Pancreas (tissue), 10 donors: ENCODE data around the gene DMRT2. TPM values are rescaled to one million over a fixed set of nuclear protein-coding genes. Genes with fewer than 3 reads are reported as not detected.
A peak's percentile ranks its signal among the peaks of the same experiment; 100 is the strongest.

Experiments used
- ATAC-seq, 4 donors: fragments of 200-7000 bp; cut with Tn5 transposase; one replicate each; pipeline versions ENCODE4 v1.8.0 to v1.9.1; 2020; ENCODE audit warnings: mild to moderate bottlenecking in 4 of 4, moderate library complexity in 4 of 4
- DNase-seq, 6 donors: peaks; one replicate each; pipeline ENCODE4 v3.0.0-alpha.2; 2020
- FAIRE-seq: peaks from 2 replicates; lab custom pipeline; 2012; peaks lifted over from hg19 to GRCh38; lab: Jason Lieb, UNC
- H3K27ac ChIP-seq, 4 donors: fragments of 200-600 bp; sonication (generic); 1 replicate in 3 of 4; 2 replicates in 1 of 4; pipeline versions ENCODE4 v1.5.0 to v1.8.0; 2020
- H3K27me3 ChIP-seq, 4 donors: fragments of 200-600 bp; one replicate each; pipeline ENCODE4 v1.8.0; 2021
- H3K36me3 ChIP-seq, 3 donors: fragments of 200-600 bp; sonication (generic) in 1 of 3; one replicate each; pipeline versions ENCODE4 v1.5.0 to v1.8.0; 2020 to 2021
- H3K4me1 ChIP-seq, 3 donors: fragments of 200-600 bp; one replicate each; pipeline ENCODE4 v1.8.0; 2021
- H3K4me3 ChIP-seq, 4 donors: fragments of 200-600 bp; sonication (generic) in 2 of 4; one replicate each; pipeline versions ENCODE4 v1.5.0 to v1.8.0; 2020 to 2021
- H3K9me3 ChIP-seq, 4 donors: fragments of 200-600 bp; one replicate each; pipeline ENCODE4 v1.8.0; 2021
- WGBS, 2 donors: extraction: QIAGEN DNeasy Blood & Tissue Kit; methylation state at CpG; one replicate each; pipeline ENCODE4 v1.1.7; 2013; 5-methylcytosine and 5-hydroxymethylcytosine counted together
- intact Hi-C, 3 donors: fragments of 100-400 bp; cut with DNase I; formaldehyde crosslinking; loops; one replicate each; pipeline versions ENCODE4 v1.11.1 to v1.14.2; 2022
- polyA plus RNA-seq, 2 donors: library from polyadenylated mRNA; stranded (reverse); fragments of 200-250 nt; gene quantifications; one replicate each; pipeline ENCODE4 v1.2.3, GENCODE V29; 2013
- total RNA-seq, 6 donors: library from RNA; stranded (reverse); fragmentation: NEBNext Ultra II Directional in 4 of 6; extraction: Animal tissue kit (Norgen Biotek cat#: 25700) in 4 of 6; gene quantifications; one replicate each; pipeline versions ENCODE4 v1.2.1 to v1.2.4, GENCODE V29; 2021 to 2023
- TF ChIP-seq, protein P1 (sequence below), 4 donors: fragments of 200-600 bp; sonication (generic) in 3 of 4; IDR thresholded peaks; one replicate each; pipeline versions ENCODE4 v1.5.0 to v1.8.0; 2021; ENCODE audit warnings: antibody characterized with exemption in 4 of 4
- donor health status: healthy with polysubstance abuse.
- donor health status: DM: no; HTN: no; CAD: no; lungs with moderate emphysema.
- donor health status: DM: no; HTN: no; CAD: no.
- donor health status: control.
- donor health status: control.
- donor health status: Bipolar disorder and iron deficiency.
- donor health status: DM: yes; HTN: yes; CAD: no.
- donor health status: DM: no; HTN: no; CAD: no.
- donor health status: DM: no; HTN: no; CAD: no.
- donor health status: DM: yes; HTN: yes; CAD: no.

Gene DMRT2
- total and polyA plus RNA-seq, 8 donors, result 0.07 to 0.14 TPM; not detected in 6

DNA sequence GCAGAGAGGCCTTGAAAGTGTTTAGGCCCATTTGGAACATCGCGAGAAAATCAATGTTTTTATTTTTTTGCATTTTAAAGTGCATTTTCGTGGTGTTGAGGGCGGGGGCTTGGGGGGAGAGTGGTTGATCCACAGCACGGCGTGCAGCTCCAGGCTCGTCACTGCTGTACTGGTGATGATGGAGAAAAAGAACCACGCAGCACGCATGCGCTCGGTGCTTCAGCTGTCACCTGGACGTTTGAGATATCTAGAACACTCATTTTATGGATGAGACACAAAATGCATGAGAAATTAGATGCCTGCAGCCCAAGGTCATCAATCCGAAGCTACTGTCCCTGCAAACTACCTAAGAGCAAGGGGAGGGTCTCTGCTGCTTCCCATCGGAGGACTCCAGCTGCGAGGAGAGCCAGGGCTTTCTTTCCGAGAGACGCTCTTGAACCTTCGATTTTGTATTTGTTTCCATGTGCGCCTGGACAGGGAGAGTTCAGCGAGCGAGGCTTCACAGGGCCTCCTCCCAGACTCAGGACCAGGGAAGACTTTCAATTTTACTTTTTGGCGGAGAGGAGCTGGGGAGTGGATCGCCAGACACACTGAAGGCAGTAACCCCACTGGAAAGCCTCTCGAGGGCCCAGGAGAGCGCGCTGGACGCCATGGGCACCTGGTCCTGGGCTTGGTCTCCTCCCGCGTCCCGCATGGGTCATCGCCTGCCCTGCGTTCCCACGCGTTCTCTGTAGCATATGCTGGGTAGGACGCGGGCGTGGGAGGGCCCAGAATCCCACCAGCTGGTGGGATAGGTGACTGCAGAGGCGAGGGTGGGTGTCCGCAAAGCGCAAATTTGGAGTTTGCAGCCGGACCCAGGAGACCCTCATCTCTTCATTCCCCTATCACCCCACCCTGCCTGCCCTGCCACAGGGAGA lies 2.5 kb downstream of the DMRT2 start:
- TF ChIP-seq, protein P1, sequence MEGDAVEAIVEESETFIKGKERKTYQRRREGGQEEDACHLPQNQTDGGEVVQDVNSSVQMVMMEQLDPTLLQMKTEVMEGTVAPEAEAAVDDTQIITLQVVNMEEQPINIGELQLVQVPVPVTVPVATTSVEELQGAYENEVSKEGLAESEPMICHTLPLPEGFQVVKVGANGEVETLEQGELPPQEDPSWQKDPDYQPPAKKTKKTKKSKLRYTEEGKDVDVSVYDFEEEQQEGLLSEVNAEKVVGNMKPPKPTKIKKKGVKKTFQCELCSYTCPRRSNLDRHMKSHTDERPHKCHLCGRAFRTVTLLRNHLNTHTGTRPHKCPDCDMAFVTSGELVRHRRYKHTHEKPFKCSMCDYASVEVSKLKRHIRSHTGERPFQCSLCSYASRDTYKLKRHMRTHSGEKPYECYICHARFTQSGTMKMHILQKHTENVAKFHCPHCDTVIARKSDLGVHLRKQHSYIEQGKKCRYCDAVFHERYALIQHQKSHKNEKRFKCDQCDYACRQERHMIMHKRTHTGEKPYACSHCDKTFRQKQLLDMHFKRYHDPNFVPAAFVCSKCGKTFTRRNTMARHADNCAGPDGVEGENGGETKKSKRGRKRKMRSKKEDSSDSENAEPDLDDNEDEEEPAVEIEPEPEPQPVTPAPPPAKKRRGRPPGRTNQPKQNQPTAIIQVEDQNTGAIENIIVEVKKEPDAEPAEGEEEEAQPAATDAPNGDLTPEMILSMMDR (IDR thresholded peaks at IDR 0.05), result no peak
- ATAC-seq (no peak), DNase-seq (no peak), FAIRE-seq (no peak)
- H3K27ac ChIP-seq, result no peak overlapping the region
- H3K27me3 ChIP-seq, result peaks cover 8 to 65% (median 16%) of the 10 kb centered on the region in 4 donors
- no peaks in the 10 kb centered on the region for H3K36me3 ChIP-seq
- intact Hi-C loops, result no loop called here
- peak overlapping the region in 2 of 4 donors; percentile 11 to 36 for H3K4me3 ChIP-seq
- peaks cover 0 to 9% (median 7%) of the 10 kb centered on the region in 3 donors for H3K4me1 ChIP-seq
- 12 to 24% methylated on average over 41 of the region's 41 CpGs for WGBS, 2 donors
- H3K9me3 ChIP-seq, result no peaks in the 10 kb centered on the region

DNA sequence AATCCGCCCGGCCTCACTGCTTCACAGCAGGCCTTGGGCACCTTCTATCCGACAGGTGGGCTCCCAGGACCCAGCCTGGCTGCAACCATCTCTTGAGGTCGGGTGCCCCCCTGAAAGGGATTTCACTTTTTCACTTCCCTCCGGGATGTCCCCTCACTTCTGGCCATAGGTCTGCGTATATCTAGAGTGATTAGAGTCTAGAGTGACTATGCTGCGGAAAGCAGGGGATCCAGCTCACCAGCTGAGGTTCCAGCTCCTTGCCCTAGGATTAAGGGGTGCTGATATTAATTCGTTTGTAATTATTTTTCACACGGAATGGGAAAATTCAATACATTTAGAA lies 3.1 kb downstream of the DMRT2 start:
- Histone ChIP-seq H3K4me1 (peaks cover 0 to 5% (median under 1%) of the 10 kb centered on the region in 3 donors), H3K4me3 (no peak overlapping the region), H3K36me3 (no peaks in the 10 kb centered on the region), H3K9me3 (no peaks in the 10 kb centered on the region), H3K27ac (no peak overlapping the region), H3K27me3 (peaks cover 8 to 59% (median 16%) of the 10 kb centered on the region in 4 donors)
- FAIRE-seq, result no peak
- intact Hi-C loops, result no loop called here
- TF ChIP-seq, protein P1 (IDR thresholded peaks at IDR 0.05), result no peak
- 13 to 28% methylated on average over 9 of the region's 9 CpGs for WGBS, 2 donors
- no peak for DNase-seq
- ATAC-seq, result no peak

DNA sequence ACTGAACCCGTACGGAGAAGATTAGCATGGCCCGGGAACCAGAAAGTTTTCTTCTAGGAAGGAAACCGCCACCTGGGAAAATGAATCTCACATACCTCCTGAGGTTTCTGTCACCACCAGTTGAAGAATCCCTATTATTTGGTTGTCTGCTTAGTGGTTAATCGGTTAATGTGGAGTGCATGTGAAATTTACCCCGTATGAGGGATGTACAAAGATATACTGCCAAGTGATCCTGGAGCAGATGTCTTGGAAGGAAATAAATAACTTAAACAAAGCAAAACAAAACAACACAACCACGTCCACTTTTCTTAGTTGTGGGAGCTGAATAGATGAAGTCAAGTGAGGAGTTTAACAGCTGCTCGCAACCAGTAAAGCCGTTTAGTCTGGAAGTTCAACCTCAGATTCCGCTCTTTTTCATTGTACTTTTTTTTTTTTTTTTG lies 3.8 kb downstream of the DMRT2 start:
- ATAC-seq, result no peak
- no peak overlapping the region for H3K27ac ChIP-seq
- H3K4me3 ChIP-seq, result no peak overlapping the region
- H3K27me3 ChIP-seq, result peaks cover 6 to 52% (median 16%) of the 10 kb centered on the region in 4 donors
- TF ChIP-seq, protein P1 (IDR thresholded peaks at IDR 0.05), result no peak
- FAIRE-seq, result no peak
- DNase-seq, result no peak
- no peaks in the 10 kb centered on the region for H3K9me3 ChIP-seq
- H3K4me1 ChIP-seq, result peaks cover 0 to 5% (median 0%) of the 10 kb centered on the region in 3 donors
- intact Hi-C loops, result no loop called here
- 22 to 29% methylated on average over 10 of the region's 10 CpGs for WGBS, 2 donors
- H3K36me3 ChIP-seq, result no peaks in the 10 kb centered on the region

DNA sequence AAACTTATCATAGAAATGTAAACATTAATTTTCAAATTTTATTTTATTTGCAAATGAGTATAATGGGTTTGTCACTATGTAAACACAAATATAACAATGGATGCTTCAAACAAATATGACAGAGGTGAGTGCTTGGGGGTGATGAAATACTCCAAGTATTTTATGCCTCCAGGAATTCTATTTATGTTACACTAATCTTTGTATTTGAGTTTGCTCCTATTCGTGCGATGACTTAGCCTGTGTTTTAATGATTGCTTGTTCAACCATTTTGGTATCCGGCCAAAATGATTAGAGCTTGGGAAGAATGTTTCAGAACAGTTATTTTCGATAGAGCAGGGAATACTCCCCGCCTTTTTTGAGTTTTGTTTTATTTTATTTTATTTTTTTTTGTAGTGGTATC lies 5.0 kb downstream of the DMRT2 start:
- intact Hi-C loops, result no loop called here
- TF ChIP-seq, protein P1 (IDR thresholded peaks at IDR 0.05), result no peak
- H3K27ac ChIP-seq, result no peak overlapping the region
- H3K9me3 ChIP-seq, result no peaks in the 10 kb centered on the region
- DNase-seq (no peak), FAIRE-seq (no peak), ATAC-seq (no peak)
- 22 to 28% methylated on average over 5 of the region's 5 CpGs for WGBS, 2 donors
- no peaks in the 10 kb centered on the region for H3K36me3 ChIP-seq
- H3K27me3 ChIP-seq, result peaks cover 0 to 42% (median 16%) of the 10 kb centered on the region in 4 donors
- H3K4me1 ChIP-seq, result no peaks in the 10 kb centered on the region
- H3K4me3 ChIP-seq, result no peak overlapping the region

DNA sequence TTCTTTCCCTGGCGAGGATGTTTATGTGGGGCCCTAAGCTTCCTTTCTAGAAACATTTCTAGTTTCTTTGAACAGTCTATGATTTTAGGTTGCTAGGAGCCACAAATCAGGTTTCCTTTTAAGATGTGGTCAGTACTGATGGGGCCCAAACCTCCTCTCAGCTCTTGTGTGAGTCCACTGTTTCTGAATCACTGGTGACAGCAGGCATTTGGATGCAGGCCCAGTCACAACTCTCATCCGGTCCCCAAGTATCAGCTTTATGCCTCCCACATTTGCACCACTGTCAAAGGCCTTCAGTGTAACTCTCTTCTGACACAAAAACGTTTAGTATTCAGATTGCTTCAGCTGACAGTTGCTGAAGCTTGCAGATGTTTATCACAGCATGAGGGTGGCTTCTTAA lies 7.8 kb downstream of the DMRT2 start:
- DNase-seq (no peak), ATAC-seq (no peak), FAIRE-seq (no peak)
- 48 to 52% methylated on average over 3 of the region's 3 CpGs for WGBS, 2 donors
- Histone ChIP-seq H3K27me3 (peaks cover 0 to 37% (median 10%) of the 10 kb centered on the region in 4 donors), H3K36me3 (no peaks in the 10 kb centered on the region), H3K4me3 (no peak overlapping the region), H3K9me3 (no peaks in the 10 kb centered on the region), H3K4me1 (no peaks in the 10 kb centered on the region), H3K27ac (no peak overlapping the region)
- intact Hi-C loops, result no loop called here
- TF ChIP-seq, protein P1 (IDR thresholded peaks at IDR 0.05), result no peak
